Measurements from ENCODE around the gene CSTF2T. TPM values are rescaled to one million over a fixed set of nuclear protein-coding genes. Genes with fewer than 3 reads are reported as not detected.

CSTF2T gene
- 10 to 100 TPM; 11.8 to 15.5 (median 13.9) TPM for total RNA-seq

- 0% methylated on average over 45 of the region's 45 CpGs for WGBS, 2 donors
- no peak for TF ChIP-seq POLR2A (IDR thresholded peaks at IDR 0.05)
- TF ChIP-seq CTCF (IDR thresholded peaks at IDR 0.05), result no peak
- H3K4me3 ChIP-seq (ENCODE audit: low read depth, poor library complexity, severe bottlenecking), result peak within 1 kb of the TSS; percentile 68
- peak; percentile 88 to 97 for DNase-seq (ENCODE audit: low spot score in 2 of 2)
- intact Hi-C loops (cut with DNase I; ENCODE audit: low total_unique reads), result no loop called here
Observed at GRCh38 chr10:51699475-51700227, at the start of gene CSTF2T. Gene CSTF2T (minus strand): TSS chr10:51699595. CDS start chr10:51699549, 46 bp downstream.

GRCh38 chr10:51748959-51749358 is 49.6 kb upstream of the CSTF2T start:
- H3K4me3 ChIP-seq (ENCODE audit: low read depth, poor library complexity, severe bottlenecking), result no peak overlapping the region
- no peak for DNase-seq (ENCODE audit: low spot score in 2 of 2)
- WGBS, 2 donors, result 85 to 90% methylated on average over 1 of the region's 1 CpG
- no peak for TF ChIP-seq POLR2A (IDR thresholded peaks at IDR 0.05)
- no peak for TF ChIP-seq CTCF (IDR thresholded peaks at IDR 0.05)
- intact Hi-C loops (cut with DNase I; ENCODE audit: low total_unique reads), result no loop called here

- TF ChIP-seq POLR2A (IDR thresholded peaks at IDR 0.05), result no peak
- no peak for TF ChIP-seq CTCF (IDR thresholded peaks at IDR 0.05)
- no peak overlapping the region for H3K4me3 ChIP-seq (ENCODE audit: low read depth, poor library complexity, severe bottlenecking)
- no peak for DNase-seq (ENCODE audit: low spot score in 2 of 2)
- intact Hi-C loops (cut with DNase I; ENCODE audit: low total_unique reads), result no loop called here
- WGBS, 2 donors, result 95 to 100% methylated on average over 1 of the region's 1 CpG
Observed at GRCh38 chr10:51747216-51747615, 47.8 kb upstream of the CSTF2T start.

- no peak for TF ChIP-seq POLR2A (IDR thresholded peaks at IDR 0.05)
- TF ChIP-seq CTCF (IDR thresholded peaks at IDR 0.05), result no peak
- WGBS, 2 donors, result 93 to 94% methylated on average over 2 of the region's 2 CpGs
- intact Hi-C loops (cut with DNase I; ENCODE audit: low total_unique reads), result no loop called here
Observed at GRCh38 chr10:51745397-51745796, 46.0 kb upstream of the CSTF2T start.

GRCh38 chr10:51744235-51745000 is 45.0 kb upstream of the CSTF2T start:
- intact Hi-C loops (cut with DNase I; ENCODE audit: low total_unique reads), result no loop called here
- H3K4me3 ChIP-seq (ENCODE audit: low read depth, poor library complexity, severe bottlenecking), result no peak overlapping the region
- WGBS, 2 donors, result 88 to 93% methylated on average over 6 of the region's 6 CpGs

More at GRCh38 chr10:51745397-51745796, 46.0 kb upstream of the CSTF2T start:
- no peak for DNase-seq (ENCODE audit: low spot score in 2 of 2)
- no peak overlapping the region for H3K4me3 ChIP-seq (ENCODE audit: low read depth, poor library complexity, severe bottlenecking)

More at GRCh38 chr10:51744235-51745000, 45.0 kb upstream of the CSTF2T start:
- no peak for DNase-seq (ENCODE audit: low spot score in 2 of 2)
- no peak for TF ChIP-seq POLR2A (IDR thresholded peaks at IDR 0.05)
- TF ChIP-seq CTCF (IDR thresholded peaks at IDR 0.05), result no peak
